NCI-H1694 treated with DMSO at 0.1 percent for 48 hours (cell line): ENCODE data around the gene TMCO6.
"Not testable (repeated sequence)": the region's sequence is repeated elsewhere in the genome, so short reads cannot be mapped to it uniquely, and the experiment has no call there.

Experiments
- DNase-seq: peaks from one replicate; lab custom pipeline; 2025; lab: John Stamatoyannopoulos, UW

Gene TMCO6

DNA sequence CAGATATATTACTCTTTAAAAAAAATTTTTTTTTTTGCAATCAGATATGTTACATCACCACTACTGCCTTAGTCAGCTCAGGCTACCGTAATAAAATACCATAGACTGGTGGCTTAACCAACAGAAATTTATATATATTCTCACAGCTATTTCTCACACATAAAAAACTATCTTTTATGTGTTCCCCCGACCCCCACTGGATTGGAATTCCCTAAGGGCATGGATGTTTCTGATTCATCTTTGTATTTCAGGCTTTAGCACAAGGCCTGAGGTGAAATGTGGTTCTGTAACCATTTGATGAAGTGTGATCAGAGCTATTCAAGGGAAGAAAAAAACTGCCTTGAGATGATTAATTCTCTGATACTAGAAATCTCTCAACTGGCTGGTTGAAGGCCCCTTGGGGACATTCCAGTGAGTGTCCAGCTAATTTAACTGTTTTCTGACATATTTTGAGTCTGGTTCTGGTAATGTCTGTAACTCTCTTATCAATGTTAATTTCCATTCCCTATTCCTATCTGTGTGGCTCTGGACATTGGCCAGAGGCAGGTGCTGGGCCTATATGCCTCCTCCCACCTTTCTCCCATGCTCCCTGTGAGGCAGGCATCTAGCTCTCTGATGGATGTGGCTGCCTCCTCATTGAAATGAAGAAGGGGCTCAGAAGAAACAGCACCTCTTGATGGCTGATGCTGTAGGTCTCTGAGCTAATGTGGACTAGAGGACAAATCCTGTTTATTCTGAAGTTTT is 8.8 kb upstream of the TMCO6 start:
- no peak for DNase-seq

DNA sequence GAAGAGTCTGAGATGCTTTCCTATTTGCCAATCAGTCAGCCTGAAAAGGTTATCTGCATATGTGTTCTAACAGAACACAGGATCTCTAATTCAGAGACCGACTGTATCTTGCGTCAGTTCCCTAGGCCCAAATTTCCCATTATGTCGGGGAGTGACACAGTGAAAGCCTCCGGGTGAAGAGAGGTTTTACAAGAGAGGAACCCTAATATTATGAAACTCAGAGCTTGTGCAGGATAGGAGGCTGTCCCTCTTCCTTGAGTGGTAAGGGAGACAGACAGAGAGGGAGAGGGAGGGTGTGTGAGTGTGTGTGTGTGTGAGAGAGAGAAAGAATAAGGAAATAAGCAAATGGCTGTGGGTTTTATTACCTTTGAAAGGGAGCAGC is 8.2 kb upstream of the TMCO6 start:
- no peak for DNase-seq

DNA sequence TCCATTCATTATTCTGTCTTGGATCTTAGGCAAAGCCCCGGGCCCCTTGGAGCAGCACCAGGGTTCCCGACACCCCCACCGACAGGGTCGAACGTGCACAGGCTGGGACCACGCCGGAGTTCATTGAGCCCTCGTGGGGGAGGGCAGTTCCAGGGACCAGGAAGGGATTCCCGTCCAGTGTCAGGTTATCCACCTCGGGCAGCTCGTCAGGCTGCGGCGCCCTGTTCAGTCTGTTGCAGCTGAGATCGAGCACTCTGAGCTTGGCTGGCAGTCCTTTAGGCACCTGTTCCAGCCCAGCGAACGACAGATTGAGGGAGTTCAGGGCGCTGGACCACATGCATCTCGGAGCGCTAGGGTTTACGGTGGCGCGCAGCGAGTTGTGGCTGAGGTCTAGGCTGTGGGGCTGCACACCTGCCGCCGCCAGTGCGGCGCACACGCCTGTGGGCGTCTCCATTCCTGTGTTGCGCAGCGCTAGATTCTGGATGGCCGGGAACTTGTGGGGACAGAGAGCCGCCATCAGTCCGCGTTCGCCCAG is 7.4 kb upstream of the TMCO6 start:
- peak; percentile 2 for DNase-seq

DNA sequence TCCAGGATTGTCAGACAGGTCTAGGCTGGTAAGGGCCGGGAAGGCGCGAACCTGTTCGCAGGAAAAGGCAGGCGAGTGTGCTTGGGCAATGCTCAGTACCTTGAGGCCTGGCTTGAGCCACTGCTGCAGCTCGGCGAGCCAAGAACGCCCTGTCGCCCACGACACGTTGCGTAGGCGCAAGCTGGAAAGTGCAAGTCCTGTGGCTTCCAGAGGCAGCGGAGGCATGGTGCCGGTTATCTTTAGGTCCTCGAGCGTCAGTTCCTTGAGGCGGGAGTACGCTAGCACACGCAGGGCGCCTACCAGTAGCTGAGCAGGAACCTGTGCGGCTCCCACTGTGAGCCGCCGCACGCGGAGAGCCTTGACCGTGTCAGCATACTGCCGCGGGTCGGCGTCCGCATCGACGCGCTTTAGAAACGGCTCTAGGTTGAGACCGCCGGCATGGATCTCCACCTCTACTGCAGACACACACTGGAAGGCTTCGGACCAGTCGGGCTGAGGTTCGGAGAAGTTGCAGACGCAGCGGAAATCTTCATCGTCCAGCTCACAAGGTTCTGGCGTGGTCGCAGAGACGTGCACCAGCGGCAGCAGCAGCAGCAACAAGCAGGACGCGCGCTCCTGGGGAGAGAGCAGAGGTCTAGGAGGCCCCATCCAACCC is 6.8 kb upstream of the TMCO6 start:
- DNase-seq = no peak

DNA sequence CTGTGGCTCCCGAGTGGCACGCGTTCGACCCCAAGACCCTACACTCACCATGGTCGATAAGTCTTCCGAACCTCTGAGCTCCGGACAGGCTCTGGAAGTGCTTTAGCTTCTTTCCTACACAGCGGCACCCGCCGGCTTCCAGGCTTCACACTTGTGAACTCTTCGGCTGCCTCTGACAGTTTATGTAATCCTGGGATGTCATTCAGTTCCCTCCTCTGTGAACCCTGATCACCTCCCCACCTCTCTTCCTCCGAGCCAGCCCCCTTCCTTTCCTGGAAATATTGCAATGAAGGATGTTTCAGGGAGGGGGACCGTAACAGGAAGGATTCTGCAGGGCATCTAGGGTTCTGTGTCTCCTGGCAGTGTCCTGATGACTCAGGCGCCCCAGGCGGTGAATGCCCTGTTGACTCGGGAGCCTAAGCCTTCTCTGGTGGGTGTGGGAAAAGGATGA is 6.2 kb upstream of the TMCO6 start, which contains the start of gene CD14:
TSS of gene CD14 (minus strand) at position 155 of the 451 bp plus-strand sequence. CDS start at position 51, 104 bp downstream.
- DNase-seq = no peak

DNA sequence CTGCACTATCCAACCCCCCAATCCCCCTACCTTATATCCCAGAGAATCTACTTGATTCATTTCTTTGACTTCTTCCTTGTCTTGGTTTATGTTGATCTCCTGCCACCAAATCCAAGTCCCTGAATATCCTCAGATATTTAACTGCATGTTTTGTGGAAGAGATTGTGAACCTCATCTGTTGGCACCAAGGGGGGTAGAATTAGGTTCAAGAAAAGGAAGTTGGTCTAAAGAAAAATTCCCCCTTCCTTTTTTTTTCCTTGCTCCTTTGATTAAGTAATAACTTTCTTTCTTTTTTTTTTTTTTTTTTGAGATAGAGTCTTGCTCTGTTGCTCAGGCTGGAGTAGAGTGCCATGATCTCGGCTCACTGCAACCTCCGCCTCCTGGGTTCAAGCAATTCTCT is 5.8 kb upstream of the TMCO6 start:
- DNase-seq = no peak

DNA sequence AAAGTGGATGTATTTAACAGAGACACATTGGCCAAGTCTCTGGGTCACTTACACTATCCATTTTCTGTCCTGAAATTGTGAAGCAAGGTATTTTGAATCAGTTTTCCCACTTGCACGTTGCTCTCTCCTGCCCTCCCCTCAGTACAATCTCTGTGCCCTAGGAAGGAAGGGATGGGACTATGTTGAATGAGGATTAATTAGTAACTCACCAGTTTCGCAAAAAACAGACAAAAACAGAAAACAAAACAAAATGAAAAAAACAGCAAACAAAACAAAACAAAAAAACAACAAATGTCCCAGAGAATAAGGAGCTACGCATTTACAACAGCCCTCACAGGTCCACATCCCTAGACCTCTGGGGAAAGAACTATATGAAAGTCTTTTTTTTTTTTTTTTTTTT is 5.1 kb upstream of the TMCO6 start:
- DNase-seq = no peak

DNA sequence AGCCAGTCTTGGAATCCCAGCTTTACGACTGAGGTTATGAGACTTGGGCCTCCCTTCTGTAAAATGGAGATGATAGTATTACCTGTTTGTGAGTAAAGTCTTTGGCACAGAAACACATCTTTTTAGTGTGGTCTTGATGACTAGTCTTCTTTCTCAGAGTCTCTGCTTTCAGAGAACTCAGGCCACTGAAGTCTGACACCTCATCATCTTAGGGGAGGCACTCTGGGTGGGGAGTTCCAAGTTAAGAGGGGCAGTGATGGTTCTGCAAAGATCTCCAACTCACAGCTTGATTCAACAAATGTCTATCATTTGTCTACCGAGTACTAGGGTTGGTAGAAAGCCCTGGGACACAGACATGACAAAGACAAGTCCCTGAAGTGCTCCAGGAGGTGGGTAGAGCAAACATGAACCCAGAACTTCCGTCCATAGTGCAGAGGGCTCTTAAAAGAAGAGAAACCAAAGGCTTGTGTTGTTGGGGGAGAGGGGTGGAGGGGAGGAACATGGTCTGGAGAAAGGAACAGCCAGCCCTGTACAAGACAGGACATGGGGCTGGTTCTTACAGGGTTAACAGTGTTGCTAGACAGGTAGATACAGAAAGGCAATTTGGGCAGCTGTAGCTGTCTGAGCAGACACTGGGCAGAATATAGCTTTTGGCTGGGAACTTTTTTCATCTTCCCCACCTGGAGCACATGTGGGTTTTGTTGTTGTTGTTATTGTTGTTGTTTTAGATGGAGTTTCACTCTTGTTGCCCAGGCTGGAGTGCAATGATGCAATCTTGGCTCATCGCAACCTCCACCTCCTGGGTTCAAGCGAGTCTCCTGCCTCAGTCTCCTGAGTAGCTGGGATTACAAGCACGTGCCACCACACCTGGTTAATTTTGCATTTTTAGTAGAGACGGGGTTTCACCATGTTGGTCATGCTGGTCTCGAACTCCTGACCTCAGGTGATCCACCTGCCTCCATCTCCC is 3.7 kb upstream of the TMCO6 start:
- DNase-seq = no peak

DNA sequence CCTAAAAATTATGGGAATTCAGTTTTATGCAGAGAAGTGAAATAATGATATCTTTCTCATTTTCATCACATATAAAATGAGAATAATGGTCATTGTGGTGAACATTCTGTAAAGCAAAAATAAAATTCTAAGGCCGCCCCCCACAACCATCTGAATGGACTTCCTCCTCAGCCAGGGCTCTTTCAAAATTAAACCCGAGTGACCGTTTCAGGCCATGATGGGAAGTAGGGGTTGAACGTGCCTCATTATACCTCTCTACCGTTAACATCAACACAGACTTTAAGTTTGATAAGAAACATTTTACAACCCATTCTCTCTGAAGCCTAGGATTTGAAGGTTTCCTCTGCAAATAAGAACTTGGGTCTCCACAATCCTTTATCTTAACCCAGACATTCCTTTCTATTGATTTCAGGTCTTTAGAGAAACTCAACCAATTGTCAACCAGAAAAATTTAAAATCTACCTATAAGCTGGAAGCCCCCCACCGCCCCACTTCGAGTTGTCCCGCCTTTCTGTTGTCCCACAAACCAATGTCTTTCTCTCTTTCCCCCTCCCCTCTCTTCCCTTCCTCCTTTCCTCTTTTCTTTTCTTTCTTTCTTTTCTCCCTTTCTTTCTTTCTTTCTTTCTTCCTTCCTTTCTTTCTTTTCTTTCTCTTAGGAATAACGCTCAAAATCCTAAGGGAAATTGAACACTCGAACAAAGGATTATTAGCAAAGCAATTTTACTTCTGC is 1.7 kb upstream of the TMCO6 start:
- no peak for DNase-seq

DNA sequence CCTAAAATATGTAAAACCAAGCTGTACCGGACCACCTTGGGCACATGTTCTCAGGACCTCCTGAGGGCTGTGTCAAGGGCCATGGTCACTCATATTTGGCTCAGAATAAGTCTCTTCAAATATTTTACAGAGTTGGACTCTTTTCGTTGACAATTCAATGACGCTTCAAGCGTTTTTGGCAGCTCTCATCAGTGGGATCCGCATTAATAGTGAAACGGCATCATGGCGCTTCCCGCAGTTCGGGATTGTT is 428 bp upstream of the TMCO6 start:
- DNase-seq = not testable (repeated sequence)

DNA sequence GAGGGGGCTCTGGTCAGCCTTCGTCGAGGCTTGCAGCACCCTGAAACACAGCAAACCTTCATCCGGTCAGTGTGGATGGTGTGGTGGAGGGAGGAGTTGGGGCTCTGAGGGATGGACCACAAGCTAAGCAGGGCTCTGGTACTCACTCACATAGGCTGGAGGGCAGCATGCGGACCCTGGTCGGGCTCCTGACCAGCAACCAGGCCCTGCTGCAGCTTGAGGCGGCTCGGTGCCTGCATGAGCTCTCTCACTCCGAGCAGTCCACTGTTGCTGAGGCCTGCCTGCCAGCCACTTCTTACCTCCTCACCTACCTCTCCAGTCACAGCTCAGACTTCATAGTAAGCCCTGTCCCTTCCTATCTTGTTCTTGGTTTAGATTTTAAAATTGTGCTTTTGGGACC is 2.5 kb downstream of the TMCO6 start:
- no peak for DNase-seq

DNA sequence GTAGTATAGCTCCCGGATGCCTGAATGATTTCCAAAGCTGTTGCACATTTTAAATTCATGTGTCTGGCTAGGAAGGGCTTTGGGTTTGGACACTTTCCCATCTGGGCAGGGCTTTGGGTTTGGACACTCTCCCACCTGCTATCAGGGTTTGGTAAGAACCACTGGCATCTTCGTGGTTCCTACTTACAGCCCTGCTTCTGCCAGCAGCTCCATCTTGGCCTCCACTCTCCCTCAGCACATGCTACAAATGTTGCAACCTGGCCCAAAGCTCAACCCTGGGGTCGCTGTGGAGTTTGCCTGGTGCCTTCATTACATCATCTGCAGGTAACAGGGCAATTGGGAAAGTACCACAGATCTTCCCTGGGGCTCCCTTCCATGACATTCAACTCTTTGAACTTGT is 3.5 kb downstream of the TMCO6 start:
- no peak for DNase-seq

DNA sequence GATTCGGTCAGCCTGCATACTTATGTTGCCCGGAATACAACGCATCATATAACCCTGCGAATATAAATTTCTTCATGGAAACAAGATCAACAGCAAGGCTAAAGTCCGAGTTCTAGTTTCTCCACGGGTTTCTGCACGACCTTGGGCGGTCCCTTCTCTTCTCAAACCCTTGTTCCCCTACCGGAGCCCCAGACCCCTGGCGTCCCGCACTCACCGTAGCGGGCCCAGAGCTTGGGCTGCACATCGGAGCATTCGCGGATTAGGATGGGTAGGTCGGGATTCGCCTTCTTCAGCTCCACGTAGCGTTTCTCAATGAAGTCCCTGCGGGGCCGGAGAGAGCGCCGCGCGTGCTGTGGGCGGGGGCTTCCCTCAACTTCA is 7.8 kb downstream of the TMCO6 start:
- no peak for DNase-seq

DNA sequence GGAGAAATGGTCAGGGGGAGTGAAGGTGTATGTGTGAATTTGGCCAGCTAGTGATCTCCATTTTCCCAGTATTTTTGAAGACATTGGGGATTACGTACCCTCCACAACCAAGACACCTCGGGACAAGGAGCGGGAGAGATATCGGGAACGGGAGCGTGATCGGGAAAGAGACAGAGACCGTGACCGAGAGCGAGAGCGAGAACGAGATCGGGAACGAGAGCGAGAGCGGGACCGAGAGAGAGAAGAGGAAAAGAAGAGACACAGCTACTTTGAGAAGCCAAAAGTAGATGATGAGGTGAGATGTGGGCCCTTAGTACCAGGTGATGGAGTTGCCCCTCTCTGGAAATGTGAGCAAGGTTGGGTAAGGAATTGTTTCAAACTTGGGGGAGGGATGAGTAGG is 19.6 kb downstream of the TMCO6 start:
- DNase-seq = no peak

DNA sequence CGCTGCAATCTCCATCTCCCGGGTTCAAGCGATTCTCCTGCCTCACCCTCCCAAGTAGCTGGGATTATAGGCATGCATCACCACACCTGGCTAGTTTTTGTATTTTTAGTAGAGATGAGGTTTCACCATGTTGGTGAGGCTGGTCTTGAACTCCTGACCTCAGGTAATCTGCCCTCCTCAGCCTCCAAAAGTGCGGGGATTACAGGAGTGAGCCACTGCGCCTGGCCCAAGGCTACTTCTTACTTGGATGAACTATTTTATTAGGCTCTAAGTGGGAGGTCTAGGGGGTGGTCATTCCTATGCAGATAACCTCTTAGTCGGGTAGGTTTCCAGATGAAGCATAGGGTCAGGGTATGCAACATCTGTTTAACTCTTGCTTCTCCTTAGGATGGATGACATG is 21.1 kb downstream of the TMCO6 start:
- DNase-seq = not testable (repeated sequence)

DNA sequence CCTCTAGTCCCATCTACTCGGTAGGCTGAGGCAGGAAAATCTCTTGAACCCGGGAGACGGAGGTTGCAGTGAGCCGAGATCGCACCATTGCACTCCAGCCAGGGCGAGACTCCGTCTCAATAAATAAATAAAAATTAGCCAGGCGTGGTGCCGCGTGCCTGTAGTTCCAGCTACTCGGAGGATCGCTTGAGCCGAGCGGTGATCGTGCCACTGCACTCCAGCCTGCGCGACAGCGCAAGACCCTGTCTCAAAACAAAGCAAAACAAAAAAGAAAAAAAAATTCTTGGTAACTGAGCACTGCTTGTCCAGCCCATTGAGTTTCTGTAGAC is 24.7 kb downstream of the TMCO6 start:
- DNase-seq = no peak

DNA sequence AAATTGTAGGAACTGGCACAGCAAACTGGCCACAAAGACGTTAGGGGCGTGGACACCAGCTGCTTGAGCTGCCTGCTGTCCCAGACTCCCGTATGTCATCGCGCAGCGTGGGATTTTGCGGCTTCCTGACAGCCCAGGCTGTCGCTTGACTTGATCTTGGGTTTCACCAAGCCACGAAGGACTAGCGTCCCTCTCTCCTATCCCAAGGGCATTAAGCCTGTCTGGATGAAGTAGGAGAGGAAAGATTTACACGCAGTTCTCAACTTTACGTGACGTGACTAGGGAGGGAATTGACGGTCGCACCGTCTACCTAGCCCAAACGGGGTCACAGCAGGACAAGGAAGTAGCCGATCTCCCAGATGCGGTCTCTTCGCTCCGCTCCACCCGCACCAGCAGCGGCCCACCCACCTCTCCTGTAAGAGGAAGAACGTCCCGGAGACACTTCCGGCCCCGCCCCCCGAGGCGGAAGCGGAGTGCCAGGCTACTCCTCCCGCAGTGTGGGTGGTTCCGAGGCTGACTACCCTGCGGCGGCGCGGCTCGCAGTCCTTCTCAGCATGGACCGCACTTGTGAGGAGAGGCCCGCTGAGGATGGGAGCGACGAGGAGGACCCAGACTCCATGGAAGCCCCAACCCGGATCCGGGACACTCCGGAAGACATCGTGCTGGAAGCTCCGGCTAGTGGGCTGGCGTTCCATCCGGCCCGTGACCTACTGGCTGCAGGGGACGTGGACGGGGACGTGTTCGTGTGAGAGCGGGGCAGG is 25.3 kb downstream of the TMCO6 start, which contains the start of gene WDR55:
TSS of gene WDR55 (plus strand) at position 546 of the 761 bp plus-strand sequence. CDS start at position 555, 9 bp downstream.
- DNase-seq = peak; percentile 83

DNA sequence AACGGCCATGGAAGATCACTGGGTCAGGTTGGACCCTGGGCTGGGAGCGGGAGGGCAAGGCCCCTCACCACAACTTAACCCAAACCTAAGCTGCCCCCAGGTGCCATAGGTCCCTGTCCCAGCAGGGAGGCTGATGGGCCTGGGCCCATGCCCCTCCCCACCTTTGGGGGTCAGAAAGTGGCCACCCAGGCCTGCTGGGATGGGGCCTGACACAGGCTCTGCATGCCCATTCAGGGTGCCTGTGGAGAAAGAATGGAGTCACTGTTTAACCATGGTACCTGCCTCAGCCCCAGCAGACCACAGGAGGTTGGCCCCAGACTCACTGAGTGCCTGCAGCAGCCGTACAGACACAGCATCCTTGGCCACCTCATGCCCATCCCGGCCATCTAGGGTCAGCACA is 31.8 kb downstream of the TMCO6 start:
- not testable (repeated sequence) for DNase-seq

DNA sequence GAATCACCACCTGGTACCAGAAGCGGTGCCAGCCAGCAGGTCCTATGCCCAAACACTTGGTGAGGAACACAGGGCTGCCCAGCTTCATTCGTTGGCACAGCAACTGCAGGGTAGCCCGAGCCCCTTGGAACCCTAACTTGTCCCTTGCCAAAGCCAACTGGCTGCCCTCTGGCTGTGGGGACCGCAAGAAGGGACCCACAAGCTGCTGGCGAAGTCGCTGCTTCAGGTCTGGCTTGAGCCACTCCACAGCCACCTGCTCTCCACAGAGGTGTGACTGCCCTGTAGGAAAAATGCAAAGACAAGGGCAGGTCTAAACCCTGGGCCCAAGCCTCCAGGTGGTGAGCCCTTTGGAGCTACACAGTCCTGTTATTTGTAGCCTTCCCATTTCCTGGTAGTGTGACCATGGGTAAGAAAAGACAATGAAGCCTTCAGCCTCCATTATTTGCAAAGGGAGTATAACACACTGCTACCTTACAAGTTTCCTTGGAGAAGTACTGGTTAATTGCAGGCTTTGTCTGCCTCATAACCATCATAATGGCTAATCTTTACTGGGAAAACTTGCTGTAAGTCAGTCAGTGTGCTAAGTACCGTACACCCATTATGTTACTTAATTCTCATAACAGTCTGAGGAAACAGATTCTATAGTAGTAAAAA is 32.3 kb downstream of the TMCO6 start:
- no peak for DNase-seq

DNA sequence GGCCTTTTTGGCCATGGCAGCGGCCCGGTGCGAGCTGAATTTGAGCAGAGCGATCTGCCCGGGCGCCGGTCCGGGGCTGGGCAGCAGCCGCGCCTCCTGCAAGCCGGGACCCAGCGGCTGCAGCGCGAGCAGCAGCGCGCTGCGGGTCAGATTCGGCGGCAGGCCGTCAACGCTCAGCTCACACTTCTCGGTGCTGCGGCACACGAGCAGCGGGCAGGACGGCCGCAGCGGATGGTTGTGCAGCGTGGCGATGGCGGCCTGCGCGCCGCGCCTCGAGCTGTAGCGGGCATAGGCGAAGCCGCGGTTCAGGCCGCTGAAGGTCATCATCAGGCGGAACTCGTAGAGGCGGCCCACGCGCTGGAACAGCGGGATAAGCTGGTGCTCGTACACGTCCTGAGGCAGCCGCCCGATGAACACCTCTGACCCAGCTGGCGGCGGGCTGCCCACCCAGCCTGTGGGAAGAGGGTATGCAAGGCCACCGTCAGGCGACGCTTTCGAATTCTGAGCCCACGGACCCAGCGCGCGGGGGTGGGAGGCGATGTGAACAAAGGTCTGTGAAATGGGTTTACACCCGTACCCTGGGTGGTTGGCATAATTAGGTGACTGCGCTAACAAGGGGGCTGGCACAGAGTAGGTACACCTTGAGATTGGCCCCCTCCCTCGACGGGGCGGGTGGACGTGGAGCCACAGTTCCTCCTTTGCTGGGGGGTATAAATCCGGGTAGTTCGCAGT is 33.4 kb downstream of the TMCO6 start:
- no peak for DNase-seq
